Brain microvascular endothelial cell (primary cell): ENCODE data around the gene SH3GL2.

ENCODE experiments used
- DNase-seq: peaks from one replicate; pipeline ENCODE4 v3.0.0-alpha.2; 2020
- H3K27ac ChIP-seq: fragments of 250-450 bp; sonication (Bioruptor Pico); 2 replicates; pipeline ENCODE4 v1.5.1; 2020; ENCODE audit warnings: mild to moderate bottlenecking, moderate library complexity
- H3K27me3 ChIP-seq: fragments of 250-450 bp; sonication (Bioruptor Pico); replicated peaks from 2 replicates; pipeline ENCODE4 v1.5.1; 2020; ENCODE audit warnings: mild to moderate bottlenecking
- H3K36me3 ChIP-seq: fragments of 250-450 bp; sonication (Bioruptor Pico); replicated peaks from 2 replicates; pipeline ENCODE4 v1.5.1; 2020; ENCODE audit warnings: mild to moderate bottlenecking
- H3K4me3 ChIP-seq: 2 replicates; pipeline ENCODE4 v1.5.1; 2011; ENCODE audit warnings: low read depth, mild to moderate bottlenecking, control low read depth, low read length, moderate library complexity
- CTCF ChIP-seq: IDR thresholded peaks from 2 replicates; pipeline ENCODE4 v1.5.1; 2011; ENCODE audit warnings: low read depth, mild to moderate bottlenecking, moderate library complexity, low read length, control low read depth, inconsistent platforms; ENCODE audit errors: missing control alignments
- in situ Hi-C: cut with HindIII; loops from 2 replicates; pipeline ENCODE4 v1.10.0; 2017; ENCODE audit warnings: low sequenced_read_pairs, low pct_ligation_motif_present

The SH3GL2 gene

GRCh38 chr9:17772223-17772622 is 193.4 kb downstream of the SH3GL2 start:
- Histone ChIP-seq H3K27me3 (no peaks in the 10 kb centered on the region), H3K36me3 (no peaks in the 10 kb centered on the region), H3K27ac (no peak overlapping the region), H3K4me3 (no peak overlapping the region)
- DNase-seq: no peak
- in situ Hi-C loops: no loop called here
- no peak for TF ChIP-seq CTCF

- in situ Hi-C loops: loop anchor here (25.0 kb wide), 1 partner anchor 188 kb away; the partner anchor contains the start of gene SH3GL2
- TF ChIP-seq CTCF: no peak
Measured at GRCh38 chr9:17775656-17776055, 196.8 kb downstream of the SH3GL2 start.

GRCh38 chr9:17776735-17777134 is 197.9 kb downstream of the SH3GL2 start:
- Histone ChIP-seq H3K36me3 (no peaks in the 10 kb centered on the region), H3K27me3 (no peaks in the 10 kb centered on the region), H3K27ac (no peak overlapping the region), H3K4me3 (no peak overlapping the region)
- in situ Hi-C loops: loop anchor here (25.0 kb wide), 1 partner anchor 189 kb away; the partner anchor contains the start of gene SH3GL2
- TF ChIP-seq CTCF: no peak
- DNase-seq: no peak

More at GRCh38 chr9:17775656-17776055, 196.8 kb downstream of the SH3GL2 start:
- no peak for DNase-seq
- Histone ChIP-seq H3K27me3 (no peaks in the 10 kb centered on the region), H3K4me3 (no peak overlapping the region), H3K36me3 (no peaks in the 10 kb centered on the region), H3K27ac (no peak overlapping the region)

- H3K4me3 ChIP-seq: no peak overlapping the region
- H3K27me3 ChIP-seq: no peaks in the 10 kb centered on the region
- no peaks in the 10 kb centered on the region for H3K36me3 ChIP-seq
- no peak for TF ChIP-seq CTCF
- no peak overlapping the region for H3K27ac ChIP-seq
- in situ Hi-C loops: loop anchor here (25.0 kb wide), 1 partner anchor 190 kb away; the partner anchor contains the start of gene SH3GL2
- DNase-seq: no peak
Measured at GRCh38 chr9:17777465-17777864, 198.6 kb downstream of the SH3GL2 start.

GRCh38 chr9:17782430-17783149 is 203.7 kb downstream of the SH3GL2 start:
- no peak for TF ChIP-seq CTCF
- H3K27me3 ChIP-seq: no peaks in the 10 kb centered on the region
- no peak for DNase-seq
- H3K4me3 ChIP-seq: no peak overlapping the region
- H3K27ac ChIP-seq: no peak overlapping the region
- H3K36me3 ChIP-seq: no peaks in the 10 kb centered on the region
- in situ Hi-C loops: loop anchor here (25.0 kb wide), 1 partner anchor 195 kb away; the partner anchor contains the start of gene SH3GL2
